Measurements from ENCODE around the gene CTIF.

CTIF gene

DNA sequence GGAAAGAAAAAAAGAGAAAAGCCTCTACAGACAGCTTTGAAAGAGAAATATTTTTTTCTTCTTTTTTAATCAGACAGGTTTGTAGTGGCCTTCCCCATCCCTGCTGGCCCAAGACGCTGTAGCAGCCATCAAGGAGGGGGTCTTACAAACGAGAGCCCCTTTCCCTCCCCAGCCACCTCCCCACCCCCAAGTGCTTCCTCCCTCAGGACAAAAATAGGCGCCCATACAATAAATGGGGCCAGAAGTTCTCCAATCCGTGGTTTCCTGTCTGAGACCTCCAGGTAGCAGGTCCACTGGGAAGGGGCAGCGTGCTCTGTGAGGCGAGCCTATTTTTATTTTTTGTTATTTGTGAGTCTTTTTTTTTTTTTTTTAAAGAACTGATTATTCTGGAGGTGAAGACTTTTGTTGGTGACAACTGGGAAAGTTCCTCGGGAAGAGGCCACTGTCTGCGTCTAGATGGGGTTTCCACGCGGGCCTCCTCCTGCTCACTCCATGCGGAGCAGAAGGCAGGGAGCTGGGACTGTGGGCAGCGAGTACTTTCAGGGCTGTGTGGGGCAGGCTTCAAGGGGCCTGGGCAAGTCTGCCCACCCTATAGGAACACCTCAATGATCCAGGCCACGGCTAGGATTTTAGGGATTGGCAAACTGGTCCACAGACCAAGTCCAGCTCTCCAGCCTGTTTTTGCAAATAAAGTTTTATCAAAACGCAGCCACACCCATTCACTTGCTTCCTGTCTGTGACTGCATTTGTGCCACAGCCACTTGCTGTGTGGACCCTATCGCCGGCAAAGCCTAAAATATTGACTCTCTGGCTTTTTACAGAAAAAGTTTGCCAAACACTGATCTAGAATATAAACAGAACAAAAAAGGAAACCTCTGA lies 139.6 kb downstream of the CTIF start:
- no peak for DNase-seq (ENCODE audit: low read depth in 4 of 4, low spot score in 1 of 4)

DNA sequence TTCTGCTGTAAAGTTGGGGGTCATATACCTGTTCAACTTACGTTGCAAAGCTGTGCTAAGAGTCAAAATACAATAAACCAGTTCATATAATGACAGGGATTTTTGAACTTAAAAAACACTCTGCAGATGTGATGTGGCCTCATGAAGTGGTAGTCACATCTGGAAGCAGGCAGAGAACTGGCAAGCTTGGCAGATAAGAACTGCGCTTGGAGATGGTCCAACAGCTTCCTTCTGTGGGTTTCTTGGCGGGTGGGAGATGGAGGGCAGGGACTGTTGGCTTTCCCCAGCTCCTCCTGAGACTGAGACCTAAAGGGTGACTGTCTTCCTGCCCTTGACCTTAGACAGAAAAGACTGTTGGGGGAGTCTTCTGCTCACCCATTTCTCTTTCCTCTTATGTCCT lies 140.4 kb downstream of the CTIF start:
- no peak for DNase-seq (ENCODE audit: low read depth in 4 of 4, low spot score in 1 of 4)

- DNase-seq (ENCODE audit: low read depth in 4 of 4, low spot score in 1 of 4): no peak
Observed at GRCh38 chr18:48680339-48681250, 141.8 kb downstream of the CTIF start.

GRCh38 chr18:48682768-48683167 lies 143.9 kb downstream of the CTIF start:
- no peak for DNase-seq (ENCODE audit: low read depth in 4 of 4, low spot score in 1 of 4)

GRCh38 chr18:48683197-48683596 lies 144.4 kb downstream of the CTIF start:
- DNase-seq (ENCODE audit: low read depth in 4 of 4, low spot score in 1 of 4): no peak

- DNase-seq (ENCODE audit: low read depth in 4 of 4, low spot score in 1 of 4): no peak
Observed at GRCh38 chr18:48683661-48684060, 144.8 kb downstream of the CTIF start.

DNA sequence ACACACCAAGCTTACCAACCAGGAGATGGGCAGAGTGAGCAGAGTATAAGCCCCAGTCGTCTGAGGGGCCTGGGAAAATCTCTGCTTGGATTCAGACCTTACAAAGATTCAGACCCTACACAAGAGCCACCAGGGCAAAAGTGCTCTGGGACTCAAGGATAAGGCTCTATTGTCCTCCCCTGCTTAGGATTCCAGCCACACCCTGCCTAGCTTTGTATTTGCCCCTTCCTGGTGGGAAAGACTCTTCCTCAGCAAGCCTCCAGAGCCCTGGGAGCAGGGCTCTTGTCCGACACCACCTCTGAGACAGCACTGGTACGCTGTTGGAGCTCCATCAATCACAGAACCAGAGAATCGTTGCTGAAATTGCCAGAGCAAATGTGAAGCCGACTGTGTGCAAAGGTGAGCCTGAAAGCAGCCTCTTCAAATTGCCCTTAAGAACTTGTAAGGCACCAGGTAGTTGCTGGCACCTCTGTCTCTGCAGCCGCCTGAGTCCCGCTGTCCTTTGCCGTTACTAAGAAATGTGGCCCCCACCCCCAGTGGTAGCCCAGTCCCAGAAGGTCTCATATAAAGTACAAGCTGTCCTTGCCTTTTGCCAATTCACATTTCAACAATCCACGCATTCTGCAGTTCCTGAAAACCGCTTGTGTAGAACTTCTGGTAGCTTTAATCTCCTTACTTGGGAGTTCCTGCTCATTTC lies 148.7 kb downstream of the CTIF start:
- DNase-seq (ENCODE audit: low read depth in 4 of 4, low spot score in 1 of 4): no peak

GRCh38 chr18:48688961-48689360 lies 150.1 kb downstream of the CTIF start:
- no peak for DNase-seq (ENCODE audit: low read depth in 4 of 4, low spot score in 1 of 4)

DNA sequence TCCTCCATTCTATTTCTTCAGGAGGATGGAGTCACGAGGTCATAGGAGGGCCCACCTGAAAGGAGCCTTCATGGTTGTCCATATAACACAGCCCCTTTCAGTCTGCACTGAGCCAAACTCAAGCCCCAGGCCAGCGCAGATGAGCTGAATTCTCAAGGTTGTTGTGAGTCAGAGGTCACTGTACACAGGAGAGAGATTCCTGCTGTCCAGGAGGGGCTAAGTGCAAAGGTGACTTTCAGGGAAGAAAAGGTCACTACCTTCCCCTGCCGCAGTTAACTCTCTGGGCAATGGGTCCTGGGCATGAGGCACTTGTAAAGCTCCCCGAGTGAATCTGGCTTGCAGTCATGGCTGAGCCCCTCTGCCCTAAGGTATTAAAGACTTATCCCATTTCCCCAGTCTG lies 150.7 kb downstream of the CTIF start:
- no peak for DNase-seq (ENCODE audit: low read depth in 4 of 4, low spot score in 1 of 4)

DNA sequence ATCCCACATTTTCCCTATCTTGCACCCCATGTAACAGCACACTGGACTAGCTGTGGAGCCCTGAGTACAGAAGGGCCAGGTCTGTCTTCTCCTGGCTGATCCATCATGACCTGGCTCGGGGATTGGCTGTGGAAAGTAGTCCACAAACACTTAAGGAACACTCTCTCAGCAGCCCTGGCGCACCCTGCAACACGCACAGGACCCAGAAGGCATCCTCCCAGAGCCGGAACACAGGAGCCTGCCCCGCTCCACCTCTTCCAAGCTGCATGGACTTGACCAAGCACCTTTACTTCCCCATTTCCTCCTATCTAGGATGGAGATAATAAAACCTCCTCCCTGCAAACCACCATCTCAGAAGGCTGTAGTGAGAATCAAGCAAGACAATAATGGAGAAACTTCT lies 151.7 kb downstream of the CTIF start:
- DNase-seq (ENCODE audit: low read depth in 4 of 4, low spot score in 1 of 4): no peak

DNA sequence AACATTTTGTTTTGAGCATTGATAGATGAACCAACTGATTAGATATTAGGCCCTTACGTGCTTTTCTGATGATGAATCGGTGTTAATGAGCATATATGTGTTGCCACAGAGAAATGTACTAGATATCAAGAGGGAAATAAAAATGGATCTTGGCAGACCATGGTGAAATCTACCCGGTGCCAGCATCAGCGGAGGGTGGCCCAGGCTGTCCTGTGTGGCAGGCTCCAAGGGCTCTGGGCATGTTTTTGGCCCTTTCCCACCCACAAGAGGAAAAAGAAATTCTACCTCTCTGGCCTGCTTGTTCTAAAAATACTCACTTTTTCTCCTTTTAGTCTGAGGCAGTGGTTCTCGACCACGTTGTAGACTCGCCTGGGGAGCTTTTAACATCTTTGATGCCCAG lies 154.2 kb downstream of the CTIF start:
- DNase-seq (ENCODE audit: low read depth in 4 of 4, low spot score in 1 of 4): no peak

- DNase-seq (ENCODE audit: low read depth in 4 of 4, low spot score in 1 of 4): no peak
Observed at GRCh38 chr18:48693625-48694262, 154.9 kb downstream of the CTIF start.

GRCh38 chr18:48694295-48694694 lies 155.5 kb downstream of the CTIF start:
- DNase-seq (ENCODE audit: low read depth in 4 of 4, low spot score in 1 of 4): no peak

DNA sequence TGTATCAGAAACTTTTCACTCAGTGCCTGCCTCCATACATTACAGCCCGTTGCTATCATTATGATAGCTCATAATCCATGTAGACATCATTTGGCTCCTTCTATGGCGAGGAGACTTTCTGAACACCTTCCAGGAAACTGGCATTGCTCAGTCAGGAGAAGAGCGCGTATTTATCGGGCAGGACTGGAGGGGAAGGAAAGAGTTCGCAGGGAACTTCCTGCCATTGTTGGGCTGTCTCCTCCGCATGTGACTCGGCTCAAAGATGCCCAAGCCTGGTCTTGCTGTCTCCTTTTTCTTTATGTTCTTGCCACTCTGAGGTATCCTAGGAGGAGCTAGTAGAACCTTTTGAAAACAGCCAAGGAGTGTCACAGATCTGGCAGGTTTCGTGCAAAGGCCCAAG lies 156.8 kb downstream of the CTIF start:
- DNase-seq (ENCODE audit: low read depth in 4 of 4, low spot score in 1 of 4): no peak

- no peak for DNase-seq (ENCODE audit: low read depth in 4 of 4, low spot score in 1 of 4)
Observed at GRCh38 chr18:48696218-48696617, 157.4 kb downstream of the CTIF start.

- no peak for DNase-seq (ENCODE audit: low read depth in 4 of 4, low spot score in 1 of 4)
Observed at GRCh38 chr18:48697441-48697840, 158.6 kb downstream of the CTIF start.

- no peak for DNase-seq (ENCODE audit: low read depth in 4 of 4, low spot score in 1 of 4)
Observed at GRCh38 chr18:48698707-48699106, 159.9 kb downstream of the CTIF start.

- DNase-seq (ENCODE audit: low read depth in 4 of 4, low spot score in 1 of 4): no peak
Observed at GRCh38 chr18:48699761-48700160, 160.9 kb downstream of the CTIF start.

- DNase-seq (ENCODE audit: low read depth in 4 of 4, low spot score in 1 of 4): no peak
Observed at GRCh38 chr18:48700446-48700845, 161.6 kb downstream of the CTIF start.

- DNase-seq (ENCODE audit: low read depth in 4 of 4, low spot score in 1 of 4): no peak
Observed at GRCh38 chr18:48702346-48703027, 163.7 kb downstream of the CTIF start.

DNA sequence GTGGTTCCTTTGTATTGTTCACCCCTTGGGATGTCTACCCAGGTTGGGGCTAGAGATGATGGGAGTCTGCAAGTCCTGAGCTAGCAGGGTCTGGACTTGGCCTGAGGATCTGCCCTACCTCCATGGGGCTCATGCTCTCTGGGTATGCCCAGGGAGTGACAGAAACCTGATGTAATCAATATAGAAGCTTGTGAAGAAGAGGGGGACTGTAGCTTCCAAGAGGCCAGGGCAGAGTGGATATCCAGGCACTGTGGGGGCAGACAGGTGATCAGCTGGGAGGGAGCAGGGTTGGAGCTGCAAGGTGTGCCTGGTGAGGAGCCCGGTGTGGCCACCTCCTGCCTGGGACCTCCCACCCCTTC lies 164.2 kb downstream of the CTIF start:
- no peak for DNase-seq (ENCODE audit: low read depth in 4 of 4, low spot score in 1 of 4)

Data from stimulated activated CD4-positive, alpha-beta T cell treated with anti-CD3 and anti-CD28 coated beads, Interleukin-1b, Interleukin-23, amount 100 ng/mL, for 24 hours (primary cell).